T-cell (primary cell): Measurements from ENCODE around the gene ZNF521. TPM values are rescaled to one million over a fixed set of nuclear protein-coding genes. Genes with fewer than 3 reads are reported as not detected.

Source experiments
- ATAC-seq, 4 experiments: fragments of 200-7000 bp in 3 of 4; fragments of 150-1000 bp in 1 of 4; cut with Tn5 transposase; replicated peaks in 1 of 4; 1 replicate in 3 of 4; 2 replicates in 1 of 4; pipeline ENCODE4 v1.10.0; 2021; ENCODE audit warnings: moderate library complexity in 3 of 4, mild to moderate bottlenecking in 2 of 4, moderate number of reproducible peaks in 1 of 4
- CTCF ChIA-PET, 2 donors: fragments of 300-600 bp; sonication (Branson Sonifier 250); formaldehyde crosslinking; loops; one replicate each; lab custom pipeline; 2022; ENCODE audit warnings: antibody characterized with exemption in 2 of 2; lab: Charles Lee
- POLR2A ChIA-PET, 2 donors: fragments of 300-600 bp; sonication (Branson Sonifier 250); formaldehyde crosslinking; loops; one replicate each; lab custom pipeline; 2022; ENCODE audit warnings: antibody characterized with exemption in 2 of 2; lab: Charles Lee
- DNase-seq, 35 experiments: peaks; one replicate each; pipeline versions ENCODE4 v3.0.0 to v3.0.0-alpha.2; 2013 to 2023
- H3K27ac ChIP-seq: one replicate; pipeline ENCODE4 v1.5.1; 2013; ENCODE audit warnings: low read length
- H3K27me3 ChIP-seq, 2 experiments: replicated peaks in 1 of 2; 1 replicate in 1 of 2; 2 replicates in 1 of 2; pipeline versions ENCODE4 v1.6.1 to v1.7.0; 2013; ENCODE audit warnings: low read length in 1 of 2, mixed read lengths in 1 of 2; ENCODE audit not compliant: control insufficient read depth in 2 of 2, insufficient read depth in 2 of 2; ENCODE audit errors: extremely low read depth in 1 of 2
- H3K36me3 ChIP-seq, 2 donors: 1 replicate in 1 of 2; 2 replicates in 1 of 2; pipeline versions ENCODE4 v1.6.1 to v1.7.0; 2013; ENCODE audit warnings: low read length in 1 of 2; ENCODE audit not compliant: control insufficient read depth in 2 of 2, insufficient read depth in 1 of 2; ENCODE audit errors: extremely low read depth in 1 of 2
- H3K4me1 ChIP-seq, 2 experiments: 1 replicate in 1 of 2; 2 replicates in 1 of 2; pipeline versions ENCODE4 v1.6.1 to v1.7.0; 2013; ENCODE audit warnings: low read length in 2 of 2, mixed read lengths in 1 of 2; ENCODE audit not compliant: insufficient read depth in 2 of 2, control insufficient read depth in 1 of 2; ENCODE audit errors: extremely low read depth in 1 of 2
- H3K4me3 ChIP-seq, 2 donors: 1 replicate in 1 of 2; 2 replicates in 1 of 2; pipeline versions ENCODE4 v1.5.1 to v1.7.0; 2013; ENCODE audit warnings: mild to moderate bottlenecking in 2 of 2, low read length in 1 of 2, moderate library complexity in 1 of 2; ENCODE audit not compliant: control insufficient read depth in 1 of 2; ENCODE audit errors: extremely low read depth in 1 of 2
- H3K9me3 ChIP-seq: 2 replicates; pipeline ENCODE4 v1.7.0; 2013
- H3K27ac Mint-ChIP-seq, 2 donors: one replicate each; pipeline ENCODE4 v1.8.0; 2020 to 2021; ENCODE audit warnings: mild to moderate bottlenecking in 2 of 2, mixed read lengths in 2 of 2
- H3K27me3 Mint-ChIP-seq, 2 donors: one replicate each; pipeline ENCODE4 v1.8.0; 2021 to 2022; ENCODE audit warnings: mixed read lengths in 2 of 2
- H3K36me3 Mint-ChIP-seq: one replicate; pipeline ENCODE4 v1.8.0; 2021; ENCODE audit warnings: mixed read lengths
- H3K4me1 Mint-ChIP-seq, 3 donors: one replicate each; pipeline ENCODE4 v1.8.0; 2020 to 2022; ENCODE audit warnings: mixed read lengths in 3 of 3, mild to moderate bottlenecking in 1 of 3
- H3K4me3 Mint-ChIP-seq, 3 donors: one replicate each; pipeline ENCODE4 v1.8.0; 2020 to 2022; ENCODE audit warnings: mild to moderate bottlenecking in 3 of 3, mixed read lengths in 3 of 3, moderate library complexity in 3 of 3
- H3K9me3 Mint-ChIP-seq, 3 donors: one replicate each; pipeline ENCODE4 v1.8.0; 2020 to 2022; ENCODE audit warnings: mixed read lengths in 3 of 3
- WGBS: methylation state at CpG from one replicate; pipeline ENCODE4 v1.1.5; 2013; ENCODE audit warnings: missing lambda C conversion rate; ENCODE audit not compliant: insufficient coverage; 5-methylcytosine and 5-hydroxymethylcytosine counted together
- total RNA-seq, 35 experiments: library from RNA in 6 of 35; stranded (reverse) in 6 of 35; fragments of 120-200 nt in 1 of 35; gene quantifications; one replicate each; pipeline versions ENCODE4 v1.2.1 to v1.2.4 and lab custom pipeline; 2013 to 2026

ZNF521 gene
- total RNA-seq, 5 donors from 2014 or later (not counting 1 experiment from before 2014, with no cell fraction given): 0.30 to 2.3 (median 1.4) TPM

GRCh38 chr18:25044694-25045093 is 307.3 kb downstream of the ZNF521 start:
- CTCF ChIA-PET: no interaction called here
- Mint-ChIP-seq H3K4me1 (no peaks in the 10 kb centered on the region), H3K4me3 (no peak overlapping the region), H3K36me3 (no peaks in the 10 kb centered on the region), H3K27ac (no peak overlapping the region), H3K27me3 (peaks cover 0 to 11% of the 10 kb centered on the region in 2 donors), H3K9me3 (no peaks in the 10 kb centered on the region)
- no peaks in the 10 kb centered on the region for H3K4me1 ChIP-seq
- no peaks in the 10 kb centered on the region for H3K9me3 ChIP-seq
- ATAC-seq: no peak
- no CpG with 5 or more reads among the region's 2 CpGs for WGBS
- no peaks in the 10 kb centered on the region for H3K27me3 ChIP-seq
- no peak for DNase-seq
- H3K4me3 ChIP-seq: no peak overlapping the region
- H3K27ac ChIP-seq: no peak overlapping the region
- POLR2A ChIA-PET: no interaction called here
- H3K36me3 ChIP-seq: no peaks in the 10 kb centered on the region

DNA sequence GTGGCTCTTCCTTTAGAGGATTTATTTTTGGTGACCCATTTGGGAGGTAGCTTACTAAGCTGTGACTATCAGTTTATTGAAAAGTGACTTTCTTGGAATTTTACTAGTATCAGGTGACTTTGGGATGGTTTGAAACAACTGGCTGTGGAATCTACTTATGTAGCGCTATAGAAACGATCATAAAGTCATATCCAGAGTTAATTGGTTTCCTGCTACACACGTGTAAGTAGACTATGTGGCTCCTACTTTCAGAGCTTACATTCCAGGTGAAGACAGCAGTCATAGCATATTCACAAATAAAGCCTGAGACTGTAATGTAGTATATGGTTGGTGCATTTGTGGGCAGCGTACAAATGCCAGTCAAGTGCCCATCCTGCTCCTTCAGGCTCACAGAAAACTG is 308.9 kb downstream of the ZNF521 start:
- ChIA-PET CTCF (no interaction called here), POLR2A (no interaction called here)
- DNase-seq (no peak), ATAC-seq (no peak)
- Mint-ChIP-seq H3K4me3 (no peak overlapping the region), H3K9me3 (no peaks in the 10 kb centered on the region), H3K27ac (no peak overlapping the region), H3K27me3 (peaks cover 0 to 11% of the 10 kb centered on the region in 2 donors), H3K4me1 (no peaks in the 10 kb centered on the region), H3K36me3 (no peaks in the 10 kb centered on the region)
- Histone ChIP-seq H3K27me3 (no peaks in the 10 kb centered on the region), H3K36me3 (no peaks in the 10 kb centered on the region), H3K4me3 (no peak overlapping the region), H3K27ac (no peak overlapping the region), H3K9me3 (no peaks in the 10 kb centered on the region), H3K4me1 (no peaks in the 10 kb centered on the region)
- WGBS: 80% methylated on average over 1 of the region's 4 CpGs

DNA sequence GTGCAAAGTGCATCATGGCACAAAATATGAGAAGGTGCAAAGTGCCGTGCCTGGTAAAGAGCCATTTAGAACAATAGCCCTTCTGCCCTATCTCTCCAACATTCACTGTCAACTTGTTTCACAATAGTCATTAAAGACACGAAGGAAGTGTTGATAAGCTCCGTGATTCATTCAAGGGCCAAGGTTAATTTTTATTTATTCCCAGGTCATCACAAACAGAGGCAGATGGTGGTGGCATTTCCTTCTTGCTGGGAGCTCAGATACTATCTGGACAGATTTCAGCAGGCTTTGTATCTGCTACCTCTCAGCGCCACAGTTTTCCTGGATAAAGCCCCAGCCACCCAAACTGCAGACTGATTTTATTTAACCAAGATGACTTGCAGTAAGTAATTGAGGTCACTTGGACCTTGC is 309.3 kb downstream of the ZNF521 start:
- Histone ChIP-seq H3K27me3 (no peaks in the 10 kb centered on the region), H3K4me1 (no peaks in the 10 kb centered on the region), H3K4me3 (no peak overlapping the region), H3K9me3 (no peaks in the 10 kb centered on the region), H3K27ac (no peak overlapping the region), H3K36me3 (no peaks in the 10 kb centered on the region)
- Mint-ChIP-seq H3K4me3 (no peak overlapping the region), H3K36me3 (no peaks in the 10 kb centered on the region), H3K27ac (no peak overlapping the region), H3K27me3 (peaks cover 0 to 11% of the 10 kb centered on the region in 2 donors), H3K9me3 (no peaks in the 10 kb centered on the region), H3K4me1 (no peaks in the 10 kb centered on the region)
- WGBS: 60% methylated on average over 3 of the region's 4 CpGs
- ATAC-seq: no peak
- CTCF ChIA-PET: no interaction called here
- no peak for DNase-seq
- POLR2A ChIA-PET: no interaction called here

GRCh38 chr18:25039781-25040180 is 312.2 kb downstream of the ZNF521 start:
- no peaks in the 10 kb centered on the region for H3K36me3 Mint-ChIP-seq
- WGBS: 90% methylated on average over 3 of the region's 3 CpGs

GRCh38 chr18:25038261-25038660 is 313.7 kb downstream of the ZNF521 start:
- H3K9me3 Mint-ChIP-seq: peaks cover 0 to 2% (median 0%) of the 10 kb centered on the region in 3 donors
- ATAC-seq (no peak), DNase-seq (no peak)
- H3K4me3 ChIP-seq: no peak overlapping the region
- no peaks in the 10 kb centered on the region for H3K9me3 ChIP-seq
- WGBS: 93% methylated on average over 6 of the region's 8 CpGs
- no peaks in the 10 kb centered on the region for H3K4me1 Mint-ChIP-seq
- peaks cover 0 to 17% of the 10 kb centered on the region in 2 donors for H3K27me3 Mint-ChIP-seq
- H3K27me3 ChIP-seq: no peaks in the 10 kb centered on the region
- H3K4me1 ChIP-seq: no peaks in the 10 kb centered on the region
- H3K36me3 ChIP-seq: no peaks in the 10 kb centered on the region
- no peak overlapping the region for H3K27ac ChIP-seq
- ChIA-PET CTCF (no interaction called here), POLR2A (no interaction called here)
- H3K27ac Mint-ChIP-seq: no peak overlapping the region
- H3K4me3 Mint-ChIP-seq: no peak overlapping the region
- no peaks in the 10 kb centered on the region for H3K36me3 Mint-ChIP-seq

More at GRCh38 chr18:25039781-25040180, 312.2 kb downstream of the ZNF521 start:
- no peak overlapping the region for H3K4me3 Mint-ChIP-seq
- H3K4me1 Mint-ChIP-seq: no peaks in the 10 kb centered on the region
- no peak for ATAC-seq
- H3K27me3 ChIP-seq: no peaks in the 10 kb centered on the region
- POLR2A ChIA-PET: interaction anchor here in 1 of 2 donors (0.7 kb wide), 1 partner anchor 1227 kb away, joined by 8 read pairs; no protein-coding TSS in a partner anchor
- no peaks in the 10 kb centered on the region for H3K36me3 ChIP-seq
- no peak overlapping the region for H3K27ac ChIP-seq
- no peak for DNase-seq
- H3K9me3 ChIP-seq: no peaks in the 10 kb centered on the region
- CTCF ChIA-PET: no interaction called here
- no peaks in the 10 kb centered on the region for H3K9me3 Mint-ChIP-seq
- H3K4me3 ChIP-seq: no peak overlapping the region
- no peak overlapping the region for H3K27ac Mint-ChIP-seq
- H3K27me3 Mint-ChIP-seq: peaks cover 0 to 17% of the 10 kb centered on the region in 2 donors
- H3K4me1 ChIP-seq: no peaks in the 10 kb centered on the region

DNA sequence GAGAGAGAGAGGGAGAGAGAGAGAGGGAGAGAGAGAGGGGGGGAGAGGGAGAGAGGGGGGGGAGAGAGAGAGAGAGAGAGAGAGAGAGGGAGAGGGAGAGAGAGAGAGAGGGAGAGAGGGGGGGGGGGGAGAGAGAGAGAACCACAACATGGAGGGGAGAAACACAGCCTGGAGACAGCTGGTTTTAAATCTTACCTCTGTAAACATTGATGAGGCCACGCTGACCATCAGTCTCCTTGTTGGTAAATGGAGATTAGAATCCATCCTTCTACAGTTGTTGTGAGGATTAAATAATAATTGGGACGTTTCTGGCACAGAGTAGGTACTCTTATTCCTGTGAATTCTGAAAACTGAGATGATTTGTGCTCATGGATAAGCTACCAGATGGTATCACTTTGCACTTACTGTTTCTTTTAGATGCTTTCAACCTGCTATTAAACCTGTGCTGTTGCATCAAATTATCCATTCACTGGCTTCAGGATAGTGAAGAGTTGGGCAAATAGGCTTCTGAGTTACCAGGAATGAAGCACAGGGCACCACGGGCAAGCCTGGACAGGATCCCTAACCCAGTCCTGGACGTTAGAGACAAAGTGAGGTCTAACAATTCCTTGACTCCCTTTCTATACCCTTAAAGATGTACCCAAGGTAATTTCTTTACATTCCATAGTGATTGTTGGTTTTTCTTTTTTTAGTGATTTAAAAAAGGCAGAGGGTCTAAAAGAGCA is 318.1 kb downstream of the ZNF521 start:
- ATAC-seq: no peak
- no peak overlapping the region for H3K4me3 Mint-ChIP-seq
- Histone ChIP-seq H3K27me3 (no peaks in the 10 kb centered on the region), H3K4me3 (no peak overlapping the region), H3K9me3 (no peaks in the 10 kb centered on the region), H3K4me1 (no peaks in the 10 kb centered on the region), H3K27ac (no peak overlapping the region), H3K36me3 (no peaks in the 10 kb centered on the region)
- H3K9me3 Mint-ChIP-seq: peaks cover 6 to 10% (median 10%) of the 10 kb centered on the region in 3 donors
- ChIA-PET CTCF (no interaction called here), POLR2A (no interaction called here)
- 0% methylated on average over 1 of the region's 4 CpGs for WGBS
- no peaks in the 10 kb centered on the region for H3K36me3 Mint-ChIP-seq
- DNase-seq: no peak
- peaks cover 0 to 6% of the 10 kb centered on the region in 2 donors for H3K27me3 Mint-ChIP-seq
- no peak overlapping the region for H3K27ac Mint-ChIP-seq
- no peaks in the 10 kb centered on the region for H3K4me1 Mint-ChIP-seq
